HG03039 (cell line): Measurements from ENCODE around the gene GMPPB.

Experiments used
- ATAC-seq: cut with Tn5 transposase; IDR thresholded peaks from one replicate; pipeline ENCODE4 v1.9.1; 2021; ENCODE audit warnings: mild to moderate bottlenecking, moderate library complexity; ENCODE audit not compliant: unreplicated experiment

Gene GMPPB

GRCh38 chr3:49673121-49673714, 50.5 kb downstream of the GMPPB start:
- no peak for ATAC-seq

- no peak for ATAC-seq
Observed at GRCh38 chr3:49671291-49672288, 52.2 kb downstream of the GMPPB start.

GRCh38 chr3:49670940-49671290, 52.8 kb downstream of the GMPPB start:
- no peak for ATAC-seq
